ENCODE data around the gene LHFPL5.

Gene LHFPL5

GRCh38 chr6:35778437-35778836 is 26.7 kb upstream of the LHFPL5 start:
- H3K4me1 ChIP-seq (ENCODE audit: control insufficient read depth, insufficient read depth, low read length): no peaks in the 10 kb centered on the region
- no peak overlapping the region for H3K9ac ChIP-seq (ENCODE audit: low read depth, low read length)
- no peaks in the 10 kb centered on the region for H3K9me3 ChIP-seq (ENCODE audit: control insufficient read depth, insufficient read depth, low read length)
- H3K36me3 ChIP-seq (ENCODE audit: control insufficient read depth, insufficient read depth, low read length): no peaks in the 10 kb centered on the region
- no peak overlapping the region for H3K27ac ChIP-seq (ENCODE audit: low read depth, low read length)
- H3K27me3 ChIP-seq (ENCODE audit: control insufficient read depth, insufficient read depth, low read length): peaks cover 20% of the 10 kb centered on the region; the same call in 1 of the 2 replicates
- H3K4me3 ChIP-seq (ENCODE audit: low read depth, low read length): no peak overlapping the region

GRCh38 chr6:35780719-35781118 is 24.4 kb upstream of the LHFPL5 start, which contains the start of gene CLPSL1:
CLPSL1 (plus strand) TSS chr6:35781019; CDS start chr6:35781111, 92 bp downstream.
- Histone ChIP-seq H3K27me3 (ENCODE audit: control insufficient read depth, insufficient read depth, low read length) (peaks cover 14% of the 10 kb centered on the region; the same call in 1 of the 2 replicates), H3K36me3 (ENCODE audit: control insufficient read depth, insufficient read depth, low read length) (no peaks in the 10 kb centered on the region), H3K9ac (ENCODE audit: low read depth, low read length) (no peak within 1 kb of the TSS), H3K9me3 (ENCODE audit: control insufficient read depth, insufficient read depth, low read length) (no peaks in the 10 kb centered on the region), H3K4me1 (ENCODE audit: control insufficient read depth, insufficient read depth, low read length) (no peaks in the 10 kb centered on the region), H3K27ac (ENCODE audit: low read depth, low read length) (no peak within 1 kb of the TSS), H3K4me3 (ENCODE audit: low read depth, low read length) (no peak within 1 kb of the TSS)

- Histone ChIP-seq H3K27ac (ENCODE audit: low read depth, low read length) (no peak overlapping the region), H3K4me3 (ENCODE audit: low read depth, low read length) (no peak overlapping the region), H3K4me1 (ENCODE audit: control insufficient read depth, insufficient read depth, low read length) (no peaks in the 10 kb centered on the region), H3K9me3 (ENCODE audit: control insufficient read depth, insufficient read depth, low read length) (no peaks in the 10 kb centered on the region), H3K9ac (ENCODE audit: low read depth, low read length) (no peak overlapping the region), H3K27me3 (ENCODE audit: control insufficient read depth, insufficient read depth, low read length) (peaks cover 10% of the 10 kb centered on the region; the same call in 1 of the 2 replicates), H3K36me3 (ENCODE audit: control insufficient read depth, insufficient read depth, low read length) (no peaks in the 10 kb centered on the region)
Observed at GRCh38 chr6:35781290-35781689, 23.9 kb upstream of the LHFPL5 start.

GRCh38 chr6:35782424-35782823 is 22.7 kb upstream of the LHFPL5 start:
- Histone ChIP-seq H3K27ac (ENCODE audit: low read depth, low read length) (no peak overlapping the region), H3K9ac (ENCODE audit: low read depth, low read length) (no peak overlapping the region), H3K36me3 (ENCODE audit: control insufficient read depth, insufficient read depth, low read length) (no peaks in the 10 kb centered on the region), H3K9me3 (ENCODE audit: control insufficient read depth, insufficient read depth, low read length) (no peaks in the 10 kb centered on the region), H3K4me1 (ENCODE audit: control insufficient read depth, insufficient read depth, low read length) (no peaks in the 10 kb centered on the region), H3K4me3 (ENCODE audit: low read depth, low read length) (no peak overlapping the region), H3K27me3 (ENCODE audit: control insufficient read depth, insufficient read depth, low read length) (peaks cover 3% of the 10 kb centered on the region; the same call in 1 of the 2 replicates)

- Histone ChIP-seq H3K4me1 (ENCODE audit: control insufficient read depth, insufficient read depth, low read length) (0 out of 2 replicates have a peak, but pooled peaks cover 5% of the 10 kb centered on the region), H3K9me3 (ENCODE audit: control insufficient read depth, insufficient read depth, low read length) (no peaks in the 10 kb centered on the region), H3K27me3 (ENCODE audit: control insufficient read depth, insufficient read depth, low read length) (no peaks in the 10 kb centered on the region), H3K36me3 (ENCODE audit: control insufficient read depth, insufficient read depth, low read length) (no peaks in the 10 kb centered on the region), H3K4me3 (ENCODE audit: low read depth, low read length) (no peak overlapping the region), H3K27ac (ENCODE audit: low read depth, low read length) (no peak overlapping the region), H3K9ac (ENCODE audit: low read depth, low read length) (no peak overlapping the region)
Observed at GRCh38 chr6:35784200-35784599, 21.0 kb upstream of the LHFPL5 start.

- Histone ChIP-seq H3K36me3 (ENCODE audit: control insufficient read depth, insufficient read depth, low read length) (no peaks in the 10 kb centered on the region), H3K9ac (ENCODE audit: low read depth, low read length) (no peak overlapping the region), H3K4me3 (ENCODE audit: low read depth, low read length) (no peak overlapping the region), H3K9me3 (ENCODE audit: control insufficient read depth, insufficient read depth, low read length) (no peaks in the 10 kb centered on the region), H3K27me3 (ENCODE audit: control insufficient read depth, insufficient read depth, low read length) (no peaks in the 10 kb centered on the region), H3K27ac (ENCODE audit: low read depth, low read length) (no peak overlapping the region), H3K4me1 (ENCODE audit: control insufficient read depth, insufficient read depth, low read length) (0 out of 2 replicates have a peak, but pooled peaks cover 5% of the 10 kb centered on the region)
Observed at GRCh38 chr6:35786272-35786671, 18.9 kb upstream of the LHFPL5 start.

- H3K4me3 ChIP-seq (ENCODE audit: low read depth, low read length): no peak overlapping the region
- no peak overlapping the region for H3K9ac ChIP-seq (ENCODE audit: low read depth, low read length)
- 0 out of 2 replicates have a peak, but pooled peaks cover 5% of the 10 kb centered on the region for H3K4me1 ChIP-seq (ENCODE audit: control insufficient read depth, insufficient read depth, low read length)
- no peak overlapping the region for H3K27ac ChIP-seq (ENCODE audit: low read depth, low read length)
- H3K9me3 ChIP-seq (ENCODE audit: control insufficient read depth, insufficient read depth, low read length): no peaks in the 10 kb centered on the region
- H3K36me3 ChIP-seq (ENCODE audit: control insufficient read depth, insufficient read depth, low read length): no peaks in the 10 kb centered on the region
- no peaks in the 10 kb centered on the region for H3K27me3 ChIP-seq (ENCODE audit: control insufficient read depth, insufficient read depth, low read length)
Observed at GRCh38 chr6:35786810-35787209, 18.3 kb upstream of the LHFPL5 start.

- H3K4me1 ChIP-seq (ENCODE audit: control insufficient read depth, insufficient read depth, low read length): 0 out of 2 replicates have a peak, but pooled peaks cover 5% of the 10 kb centered on the region
- no peak overlapping the region for H3K9ac ChIP-seq (ENCODE audit: low read depth, low read length)
- H3K27me3 ChIP-seq (ENCODE audit: control insufficient read depth, insufficient read depth, low read length): no peaks in the 10 kb centered on the region
- H3K36me3 ChIP-seq (ENCODE audit: control insufficient read depth, insufficient read depth, low read length): no peaks in the 10 kb centered on the region
- H3K9me3 ChIP-seq (ENCODE audit: control insufficient read depth, insufficient read depth, low read length): no peaks in the 10 kb centered on the region
- no peak overlapping the region for H3K27ac ChIP-seq (ENCODE audit: low read depth, low read length)
- no peak overlapping the region for H3K4me3 ChIP-seq (ENCODE audit: low read depth, low read length)
Observed at GRCh38 chr6:35787266-35788218, 17.6 kb upstream of the LHFPL5 start.

- H3K9ac ChIP-seq (ENCODE audit: low read depth, low read length): no peak overlapping the region
- no peak overlapping the region for H3K4me3 ChIP-seq (ENCODE audit: low read depth, low read length)
- no peaks in the 10 kb centered on the region for H3K9me3 ChIP-seq (ENCODE audit: control insufficient read depth, insufficient read depth, low read length)
- H3K27ac ChIP-seq (ENCODE audit: low read depth, low read length): no peak overlapping the region
- H3K4me1 ChIP-seq (ENCODE audit: control insufficient read depth, insufficient read depth, low read length): 0 out of 2 replicates have a peak, but pooled peaks cover 5% of the 10 kb centered on the region
- no peaks in the 10 kb centered on the region for H3K27me3 ChIP-seq (ENCODE audit: control insufficient read depth, insufficient read depth, low read length)
- no peaks in the 10 kb centered on the region for H3K36me3 ChIP-seq (ENCODE audit: control insufficient read depth, insufficient read depth, low read length)
Observed at GRCh38 chr6:35788423-35788982, 16.6 kb upstream of the LHFPL5 start.

GRCh38 chr6:35790683-35791082 is 14.5 kb upstream of the LHFPL5 start:
- no peak overlapping the region for H3K9ac ChIP-seq (ENCODE audit: low read depth, low read length)
- no peaks in the 10 kb centered on the region for H3K36me3 ChIP-seq (ENCODE audit: control insufficient read depth, insufficient read depth, low read length)
- no peaks in the 10 kb centered on the region for H3K27me3 ChIP-seq (ENCODE audit: control insufficient read depth, insufficient read depth, low read length)
- H3K4me3 ChIP-seq (ENCODE audit: low read depth, low read length): no peak overlapping the region
- 0 out of 2 replicates have a peak, but pooled peaks cover 5% of the 10 kb centered on the region for H3K4me1 ChIP-seq (ENCODE audit: control insufficient read depth, insufficient read depth, low read length)
- no peaks in the 10 kb centered on the region for H3K9me3 ChIP-seq (ENCODE audit: control insufficient read depth, insufficient read depth, low read length)
- H3K27ac ChIP-seq (ENCODE audit: low read depth, low read length): no peak overlapping the region
